Measurements from ENCODE around the gene GALNT15. TPM values are rescaled to one million over a fixed set of nuclear protein-coding genes. Genes with fewer than 3 reads are reported as not detected.

Gene GALNT15
- total and polyA plus RNA-seq, 2 donors from 2014 or later: 5.5 to 39.9 TPM

GRCh38 chr3:16249336-16249735, 74.9 kb downstream of the GALNT15 start:
- intact Hi-C loops (cut with DNase I): loop anchor here (10.0 kb wide), 2 partner anchors 205 to 435 kb away; no protein-coding TSS in a partner anchor
- H3K4me1 ChIP-seq (ENCODE audit: control insufficient read depth in 2 of 3, insufficient read depth in 2 of 3, low read depth in 1 of 3, low read length in 3 of 3): peaks cover 0 to 4% (median 0%) of the 10 kb centered on the region in 3 donors
- H3K9ac ChIP-seq (ENCODE audit: low read length in 3 of 3): no peak overlapping the region
- no peak for TF ChIP-seq CTCF (IDR thresholded peaks at IDR 0.05; ENCODE audit: borderline replicate concordance, extremely low read depth, insufficient read depth)
- DNase-seq: peak in 1 of 5 donors; percentile 19
- no peaks in the 10 kb centered on the region for H3K9me3 ChIP-seq (ENCODE audit: control insufficient read depth in 2 of 3, insufficient read depth in 1 of 3, low read length in 3 of 3)
- H3K27me3 ChIP-seq (ENCODE audit: control insufficient read depth, insufficient read depth, low read length): no peaks in the 10 kb centered on the region
- H3K27ac ChIP-seq (ENCODE audit: low read depth in 2 of 2, low read length in 2 of 2): no peak overlapping the region
- no peaks in the 10 kb centered on the region for H3K36me3 ChIP-seq (ENCODE audit: control insufficient read depth in 2 of 3, insufficient read depth in 3 of 3, low read length in 3 of 3)
- H3K4me3 ChIP-seq (ENCODE audit: low read length in 3 of 3): no peak overlapping the region
- FAIRE-seq: no peak

- no peak overlapping the region for H3K4me3 ChIP-seq (ENCODE audit: low read length in 3 of 3)
- H3K4me1 ChIP-seq (ENCODE audit: control insufficient read depth in 2 of 3, insufficient read depth in 2 of 3, low read depth in 1 of 3, low read length in 3 of 3): peaks cover 0 to 4% (median 0%) of the 10 kb centered on the region in 3 donors
- H3K36me3 ChIP-seq (ENCODE audit: control insufficient read depth in 2 of 3, insufficient read depth in 3 of 3, low read length in 3 of 3): no peaks in the 10 kb centered on the region
- FAIRE-seq (no peak), DNase-seq (no peak)
- intact Hi-C loops (cut with DNase I): loop anchor here (10.0 kb wide), 2 partner anchors 205 to 435 kb away; no protein-coding TSS in a partner anchor
- no peaks in the 10 kb centered on the region for H3K27me3 ChIP-seq (ENCODE audit: control insufficient read depth, insufficient read depth, low read length)
- no peak overlapping the region for H3K9ac ChIP-seq (ENCODE audit: low read length in 3 of 3)
- no peaks in the 10 kb centered on the region for H3K9me3 ChIP-seq (ENCODE audit: control insufficient read depth in 2 of 3, insufficient read depth in 1 of 3, low read length in 3 of 3)
- no peak for TF ChIP-seq CTCF (IDR thresholded peaks at IDR 0.05; ENCODE audit: borderline replicate concordance, extremely low read depth, insufficient read depth)
- H3K27ac ChIP-seq (ENCODE audit: low read depth in 2 of 2, low read length in 2 of 2): no peak overlapping the region
These were observed 75.4 kb downstream of the GALNT15 start for GRCh38 chr3:16249886-16250285.

GRCh38 chr3:16251316-16252085, 77.0 kb downstream of the GALNT15 start:
- Histone ChIP-seq H3K4me1 (ENCODE audit: control insufficient read depth in 2 of 3, insufficient read depth in 2 of 3, low read depth in 1 of 3, low read length in 3 of 3) (peaks cover 0 to 4% (median 0%) of the 10 kb centered on the region in 3 donors), H3K9me3 (ENCODE audit: control insufficient read depth in 2 of 3, insufficient read depth in 1 of 3, low read length in 3 of 3) (no peaks in the 10 kb centered on the region), H3K9ac (ENCODE audit: low read length in 3 of 3) (no peak overlapping the region), H3K36me3 (ENCODE audit: control insufficient read depth in 2 of 3, insufficient read depth in 3 of 3, low read length in 3 of 3) (no peaks in the 10 kb centered on the region), H3K27me3 (ENCODE audit: control insufficient read depth, insufficient read depth, low read length) (no peaks in the 10 kb centered on the region), H3K4me3 (ENCODE audit: low read length in 3 of 3) (no peak overlapping the region), H3K27ac (ENCODE audit: low read depth in 2 of 2, low read length in 2 of 2) (no peak overlapping the region)
- DNase-seq: no peak
- intact Hi-C loops (cut with DNase I): no loop called here
- no peak for TF ChIP-seq CTCF (IDR thresholded peaks at IDR 0.05; ENCODE audit: borderline replicate concordance, extremely low read depth, insufficient read depth)
- no peak for FAIRE-seq
